GM12872 (cell line): ENCODE measurements around the gene CSAG3.
"Not testable (repeated sequence)": the region's sequence is repeated elsewhere in the genome, so short reads cannot be mapped to it uniquely, and the experiment has no call there.

Experiments used
- TF ChIP-seq, protein P1 (sequence below): IDR thresholded peaks from 3 replicates; pipeline ENCODE4 v1.5.1; 2011; ENCODE audit warnings: low read depth, mild to moderate bottlenecking, low read length, moderate library complexity; ENCODE audit not compliant: insufficient read depth

Gene CSAG3

DNA sequence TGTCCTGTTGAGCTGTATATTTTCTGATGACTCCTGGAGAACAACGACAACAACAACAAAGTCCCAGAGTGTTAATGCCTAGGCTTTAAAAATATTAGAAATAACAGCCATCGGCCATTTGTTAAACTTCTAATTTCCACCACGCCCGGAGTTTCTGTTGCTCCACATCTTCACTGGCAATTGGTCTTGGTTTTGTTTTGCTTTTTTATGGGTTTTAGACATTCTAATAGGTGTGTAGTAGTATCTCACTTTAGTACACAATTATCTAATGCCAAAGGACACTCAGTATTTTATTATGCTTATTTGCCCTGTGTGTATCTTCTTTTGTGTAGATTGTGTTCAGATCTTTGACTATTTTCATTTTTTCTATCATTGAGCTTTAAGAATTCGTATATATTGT lies 20.5 kb upstream of the CSAG3 start:
- TF ChIP-seq, protein P1, sequence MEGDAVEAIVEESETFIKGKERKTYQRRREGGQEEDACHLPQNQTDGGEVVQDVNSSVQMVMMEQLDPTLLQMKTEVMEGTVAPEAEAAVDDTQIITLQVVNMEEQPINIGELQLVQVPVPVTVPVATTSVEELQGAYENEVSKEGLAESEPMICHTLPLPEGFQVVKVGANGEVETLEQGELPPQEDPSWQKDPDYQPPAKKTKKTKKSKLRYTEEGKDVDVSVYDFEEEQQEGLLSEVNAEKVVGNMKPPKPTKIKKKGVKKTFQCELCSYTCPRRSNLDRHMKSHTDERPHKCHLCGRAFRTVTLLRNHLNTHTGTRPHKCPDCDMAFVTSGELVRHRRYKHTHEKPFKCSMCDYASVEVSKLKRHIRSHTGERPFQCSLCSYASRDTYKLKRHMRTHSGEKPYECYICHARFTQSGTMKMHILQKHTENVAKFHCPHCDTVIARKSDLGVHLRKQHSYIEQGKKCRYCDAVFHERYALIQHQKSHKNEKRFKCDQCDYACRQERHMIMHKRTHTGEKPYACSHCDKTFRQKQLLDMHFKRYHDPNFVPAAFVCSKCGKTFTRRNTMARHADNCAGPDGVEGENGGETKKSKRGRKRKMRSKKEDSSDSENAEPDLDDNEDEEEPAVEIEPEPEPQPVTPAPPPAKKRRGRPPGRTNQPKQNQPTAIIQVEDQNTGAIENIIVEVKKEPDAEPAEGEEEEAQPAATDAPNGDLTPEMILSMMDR, result no peak

DNA sequence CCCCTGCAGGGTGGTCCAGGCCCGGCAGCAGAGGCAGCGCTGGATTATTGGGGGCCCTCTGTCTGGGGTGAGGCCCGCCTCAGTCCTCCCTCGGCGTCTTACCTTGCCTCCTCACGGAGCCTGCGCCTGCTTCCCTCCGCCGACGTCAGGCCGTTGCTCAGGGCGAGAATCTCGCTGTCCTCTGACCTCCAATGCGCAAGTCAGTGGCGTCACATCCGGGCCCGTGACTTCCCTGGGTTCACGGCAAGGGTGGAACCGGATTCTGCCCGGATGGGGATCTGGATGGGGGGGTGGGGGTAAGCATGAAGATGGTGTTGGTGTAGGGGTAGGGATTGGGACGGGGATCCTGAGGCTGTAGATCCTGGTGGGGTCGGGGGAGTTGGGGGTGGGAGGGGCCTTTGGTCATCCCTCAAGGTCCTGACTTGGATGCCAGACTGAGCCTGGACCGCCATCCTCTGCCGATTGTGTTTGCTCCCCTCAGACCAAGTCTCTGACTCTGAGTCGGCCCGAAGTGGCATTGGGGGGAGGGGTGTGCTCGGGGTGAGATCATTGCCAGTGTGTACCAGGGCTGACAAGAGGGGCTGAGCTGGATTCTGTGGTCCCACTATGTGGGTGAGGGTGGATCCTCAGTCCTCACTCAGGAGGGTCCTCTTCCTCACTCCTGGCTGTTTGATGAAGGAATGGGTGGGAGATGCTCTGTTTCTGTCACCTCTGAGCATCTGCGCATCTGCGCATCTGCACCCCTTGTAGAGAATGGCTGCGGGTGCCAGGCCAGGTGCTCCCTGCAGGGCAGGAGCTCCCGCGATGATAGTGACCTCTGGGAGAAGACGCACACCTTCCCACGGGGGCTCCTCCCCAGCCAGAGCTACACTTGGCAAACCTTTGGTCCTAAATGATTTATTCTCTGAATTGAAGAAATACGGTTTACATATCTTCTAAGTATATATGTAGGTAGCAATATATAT lies 5.0 kb upstream of the CSAG3 start, which contains the start of gene MAGEA2:
MAGEA2 (minus strand) TSS at position 157 of the 965 bp plus-strand sequence. CDS start 2,479 bp downstream, outside the sequence.
- TF ChIP-seq, protein P1, result not testable (repeated sequence)

DNA sequence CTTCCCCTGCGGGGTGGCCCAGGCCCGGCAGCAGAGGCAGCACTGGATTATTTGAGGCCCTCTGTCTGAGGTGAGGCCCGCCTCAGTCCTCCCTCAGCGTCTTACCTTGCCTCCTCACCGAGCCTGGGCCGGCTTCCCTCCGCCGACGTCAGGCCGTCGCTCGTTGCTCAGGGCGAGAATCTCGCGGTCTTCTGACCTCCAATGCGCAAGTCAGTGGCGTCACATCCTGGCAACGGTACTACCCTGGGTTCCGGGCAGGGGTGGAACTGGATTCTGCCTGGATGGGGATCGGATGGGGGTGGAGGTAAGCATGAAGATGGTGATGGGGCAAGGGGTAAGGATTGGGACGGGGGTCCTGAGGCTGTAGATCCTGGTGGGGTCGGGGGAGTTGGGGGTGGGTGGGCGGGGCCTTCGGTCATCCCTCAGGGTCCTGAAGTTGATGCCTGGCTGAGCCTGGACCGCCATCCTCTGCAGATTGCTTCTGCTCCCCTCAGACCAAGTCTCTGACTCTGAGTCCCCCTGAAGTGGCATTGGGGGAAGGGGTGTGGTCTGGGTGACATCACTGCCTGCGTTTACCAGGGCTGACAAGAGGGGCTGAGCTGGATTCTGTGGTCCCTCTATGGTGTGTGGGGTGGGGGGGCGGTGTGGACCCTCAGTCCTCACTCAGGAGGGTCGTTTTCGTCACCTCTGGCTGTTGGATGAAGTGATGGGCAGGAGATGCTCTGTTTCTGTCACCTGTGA lies 10.7 kb downstream of the CSAG3 start, which contains the start of gene MAGEA6:
MAGEA6 (minus strand) TSS at position 141 of the 741 bp plus-strand sequence. CDS start 2,039 bp downstream, outside the sequence.
- TF ChIP-seq, protein P1, result not testable (repeated sequence)

DNA sequence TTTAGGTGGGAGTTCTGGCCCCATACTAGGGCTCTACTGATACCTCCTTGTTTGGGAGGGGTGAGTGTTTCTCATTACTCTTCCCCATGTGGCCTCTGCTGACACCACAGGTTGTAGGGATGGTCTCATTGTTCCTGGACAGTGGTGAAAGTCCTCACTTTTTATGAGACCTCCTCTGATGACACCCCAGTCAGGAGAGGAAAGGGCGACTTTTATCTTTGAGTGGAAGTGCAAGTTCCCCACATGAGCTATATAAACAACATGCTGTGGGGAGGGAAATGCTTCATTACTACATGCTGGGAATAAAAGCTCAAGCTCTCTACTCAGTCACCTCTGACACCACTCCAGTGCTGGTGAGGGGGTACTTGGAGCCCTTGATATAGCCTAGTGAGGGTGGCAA lies 39.9 kb downstream of the CSAG3 start:
- TF ChIP-seq, protein P1, result no peak

DNA sequence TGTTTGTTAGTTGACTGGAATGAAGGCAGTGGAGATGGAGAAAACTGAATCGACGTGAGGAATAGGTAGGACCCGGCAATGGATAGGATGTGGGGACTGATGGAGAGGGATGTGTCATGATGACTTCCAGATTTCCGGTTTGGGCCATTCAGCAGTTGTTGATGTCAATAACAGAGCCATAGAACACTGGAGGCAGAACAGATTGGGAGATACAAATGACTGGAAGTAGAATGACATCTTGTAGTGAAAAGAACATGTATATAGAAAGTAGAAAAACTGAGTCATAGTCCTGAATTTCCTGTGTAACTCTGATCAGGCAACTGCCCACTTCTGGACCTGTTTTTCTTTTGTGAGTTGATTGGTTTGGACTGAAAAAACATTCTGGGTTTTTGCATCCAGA lies 47.0 kb downstream of the CSAG3 start:
- TF ChIP-seq, protein P1, result no peak
